ENCODE measurements around the gene FARP1.
"Not testable (repeated sequence)": the region's sequence is repeated elsewhere in the genome, so short reads cannot be mapped to it uniquely, and the experiment has no call there.

The FARP1 gene

GRCh38 chr13:98217597-98217996 lies 74.7 kb downstream of the FARP1 start:
- ATAC-seq (no peak), DNase-seq (ENCODE audit: low spot score in 2 of 2) (no peak)
- no peaks in the 10 kb centered on the region for H3K36me3 Mint-ChIP-seq
- H3K4me1 Mint-ChIP-seq, result no peaks in the 10 kb centered on the region
- no peak overlapping the region for H3K4me3 Mint-ChIP-seq
- H3K27ac Mint-ChIP-seq, result no peak overlapping the region
- no peaks in the 10 kb centered on the region for H3K9me3 Mint-ChIP-seq

DNA sequence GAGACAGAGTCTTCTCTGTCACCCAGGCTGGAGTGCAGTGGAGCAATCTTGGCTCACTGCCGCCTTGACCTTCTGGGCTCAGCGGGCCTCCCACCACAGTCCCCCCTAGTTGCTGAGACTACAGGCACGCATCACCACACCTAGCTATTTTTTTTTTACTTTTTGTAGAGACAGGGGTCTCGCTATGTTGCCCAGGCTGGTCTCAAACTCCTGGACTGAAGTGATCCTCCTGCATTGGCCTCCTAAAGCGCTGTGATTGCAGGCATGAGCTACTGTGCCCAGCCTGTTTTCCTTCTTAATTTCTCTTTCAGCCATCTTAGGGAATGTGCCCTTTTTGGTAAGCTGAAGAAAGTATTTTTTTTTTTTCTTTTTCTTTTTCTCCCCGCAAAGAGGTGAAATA lies 76.8 kb downstream of the FARP1 start:
- no peaks in the 10 kb centered on the region for H3K4me1 Mint-ChIP-seq
- no peak overlapping the region for H3K27ac Mint-ChIP-seq
- DNase-seq (ENCODE audit: low spot score in 2 of 2), result no peak
- ATAC-seq, result no peak
- no peaks in the 10 kb centered on the region for H3K9me3 Mint-ChIP-seq
- no peaks in the 10 kb centered on the region for H3K36me3 Mint-ChIP-seq
- H3K4me3 Mint-ChIP-seq, result no peak overlapping the region

DNA sequence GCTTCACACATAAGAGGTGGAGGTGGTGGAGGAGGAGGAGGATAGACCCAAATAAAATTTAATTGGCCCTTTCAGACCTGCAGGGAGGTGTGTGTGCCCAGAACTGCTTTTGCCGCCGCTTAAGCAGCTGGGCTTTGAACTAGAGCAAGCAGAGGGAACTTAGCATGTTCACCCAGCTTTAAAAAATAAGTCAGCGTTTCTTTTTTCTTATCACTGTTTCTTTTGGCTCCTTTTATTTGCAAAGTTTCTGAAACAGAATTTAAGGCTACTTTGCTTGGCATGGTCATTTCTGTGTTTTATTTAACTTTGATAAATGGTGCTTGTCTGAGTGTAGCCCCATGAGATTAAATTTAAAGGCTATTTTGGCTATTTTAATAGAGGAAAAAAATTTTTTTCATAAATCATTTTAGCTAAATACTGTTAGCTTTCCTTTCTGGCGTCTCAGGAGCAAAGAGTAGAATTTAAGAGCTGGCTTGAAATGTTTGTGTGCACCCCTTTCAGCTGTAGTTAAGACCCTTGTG lies 77.4 kb downstream of the FARP1 start:
- Mint-ChIP-seq H3K4me3 (no peak overlapping the region), H3K4me1 (no peaks in the 10 kb centered on the region), H3K27ac (no peak overlapping the region), H3K36me3 (no peaks in the 10 kb centered on the region), H3K9me3 (no peaks in the 10 kb centered on the region)
- DNase-seq (ENCODE audit: low spot score in 2 of 2) (no peak), ATAC-seq (no peak)

GRCh38 chr13:98221234-98221633 lies 78.3 kb downstream of the FARP1 start:
- no peaks in the 10 kb centered on the region for H3K4me1 Mint-ChIP-seq
- H3K4me3 Mint-ChIP-seq, result no peak overlapping the region
- H3K36me3 Mint-ChIP-seq, result no peaks in the 10 kb centered on the region
- no peak for DNase-seq (ENCODE audit: low spot score in 2 of 2)
- H3K9me3 Mint-ChIP-seq, result no peaks in the 10 kb centered on the region
- H3K27ac Mint-ChIP-seq, result no peak overlapping the region
- ATAC-seq, result no peak

DNA sequence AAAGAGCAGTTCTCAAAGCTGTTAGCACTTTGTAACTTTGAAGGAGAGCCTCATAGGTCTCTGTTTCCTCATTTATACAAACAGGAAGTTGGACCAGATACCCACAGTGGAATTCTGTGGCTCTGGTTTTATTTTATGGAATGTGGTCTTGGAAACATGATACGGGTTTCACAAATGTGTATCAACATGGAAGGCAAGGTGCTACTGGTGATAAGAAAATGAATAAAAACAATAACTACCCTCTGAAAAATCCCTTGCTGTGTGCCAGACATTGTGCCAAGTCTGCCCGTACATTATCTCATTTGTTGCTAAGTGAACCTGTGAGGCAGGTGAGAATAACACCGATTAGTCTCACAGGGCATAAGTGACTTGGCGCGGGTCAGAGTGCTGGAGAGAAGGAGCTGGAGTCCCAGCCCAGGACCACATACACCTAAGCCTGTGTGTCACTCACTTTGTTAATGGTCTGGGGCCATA lies 79.2 kb downstream of the FARP1 start:
- H3K9me3 Mint-ChIP-seq, result no peaks in the 10 kb centered on the region
- no peaks in the 10 kb centered on the region for H3K36me3 Mint-ChIP-seq
- ATAC-seq, result no peak
- H3K4me1 Mint-ChIP-seq, result no peaks in the 10 kb centered on the region
- DNase-seq (ENCODE audit: low spot score in 2 of 2), result no peak
- no peak overlapping the region for H3K27ac Mint-ChIP-seq
- no peak overlapping the region for H3K4me3 Mint-ChIP-seq

DNA sequence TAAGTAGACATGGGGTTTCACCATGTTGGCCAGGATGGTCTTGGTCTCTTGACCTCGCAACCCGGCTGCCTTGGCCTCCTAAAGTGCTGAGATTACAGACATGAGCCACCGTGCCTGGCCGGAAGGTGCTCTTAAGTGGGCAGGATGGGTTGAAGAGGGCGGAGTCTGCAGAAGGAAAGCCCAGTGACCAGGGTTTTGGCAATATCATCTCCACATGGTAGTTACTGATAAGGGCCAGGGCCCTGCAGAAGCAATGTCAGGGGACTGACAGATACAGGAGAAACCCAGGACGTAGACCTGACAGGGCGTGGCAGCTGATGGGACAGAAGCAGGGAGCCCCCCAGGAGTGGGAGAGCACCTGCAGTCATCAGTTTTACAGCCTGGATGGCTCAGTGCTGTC lies 79.9 kb downstream of the FARP1 start:
- H3K4me3 Mint-ChIP-seq, result no peak overlapping the region
- no peaks in the 10 kb centered on the region for H3K36me3 Mint-ChIP-seq
- DNase-seq (ENCODE audit: low spot score in 2 of 2) (no peak), ATAC-seq (no peak)
- H3K4me1 Mint-ChIP-seq, result no peaks in the 10 kb centered on the region
- no peaks in the 10 kb centered on the region for H3K9me3 Mint-ChIP-seq
- no peak overlapping the region for H3K27ac Mint-ChIP-seq

DNA sequence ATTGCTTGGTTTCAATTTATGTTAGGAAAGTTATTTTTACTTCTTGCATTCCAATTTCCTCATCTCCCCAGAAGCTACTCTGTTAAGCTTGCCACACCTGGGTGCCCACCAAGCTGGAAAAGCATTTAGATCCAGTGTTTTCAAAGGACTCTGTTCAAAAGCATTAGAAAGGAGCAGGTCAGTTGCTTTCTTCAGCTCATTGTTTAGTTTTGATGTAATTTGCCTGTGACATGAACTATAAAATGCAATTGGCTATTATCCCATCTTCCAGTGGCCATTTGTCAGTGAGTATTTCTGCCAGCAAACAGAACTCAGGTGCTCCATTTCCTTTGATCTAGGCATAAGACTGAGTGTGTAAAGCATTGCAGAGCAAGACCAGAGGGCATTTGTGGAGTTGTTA lies 80.8 kb downstream of the FARP1 start:
- Mint-ChIP-seq H3K27ac (no peak overlapping the region), H3K4me1 (no peaks in the 10 kb centered on the region), H3K9me3 (no peaks in the 10 kb centered on the region), H3K4me3 (no peak overlapping the region), H3K36me3 (no peaks in the 10 kb centered on the region)
- no peak for DNase-seq (ENCODE audit: low spot score in 2 of 2)
- no peak for ATAC-seq

DNA sequence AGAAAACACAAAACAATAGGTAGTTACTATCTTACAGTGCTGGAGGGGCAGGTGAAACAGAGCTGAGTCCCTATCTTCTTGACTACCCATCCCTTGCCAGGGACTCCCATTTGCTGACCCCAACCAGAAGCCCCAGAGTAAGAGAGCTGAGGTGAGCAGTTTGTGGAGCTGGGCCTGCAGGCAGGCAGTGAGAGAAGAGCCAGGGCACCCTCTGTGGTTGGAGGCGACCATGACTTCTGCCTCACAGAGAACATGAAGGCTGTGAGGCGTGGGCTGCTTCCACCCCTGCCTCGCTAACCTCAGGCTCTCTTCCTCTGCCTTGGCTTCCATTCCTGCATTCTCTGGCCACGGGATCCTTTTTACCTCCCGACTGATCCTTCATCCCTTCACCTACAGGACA lies 81.7 kb downstream of the FARP1 start:
- Mint-ChIP-seq H3K9me3 (no peaks in the 10 kb centered on the region), H3K27ac (no peak overlapping the region), H3K36me3 (no peaks in the 10 kb centered on the region), H3K4me1 (no peaks in the 10 kb centered on the region), H3K4me3 (no peak overlapping the region)
- no peak for DNase-seq (ENCODE audit: low spot score in 2 of 2)
- no peak for ATAC-seq

DNA sequence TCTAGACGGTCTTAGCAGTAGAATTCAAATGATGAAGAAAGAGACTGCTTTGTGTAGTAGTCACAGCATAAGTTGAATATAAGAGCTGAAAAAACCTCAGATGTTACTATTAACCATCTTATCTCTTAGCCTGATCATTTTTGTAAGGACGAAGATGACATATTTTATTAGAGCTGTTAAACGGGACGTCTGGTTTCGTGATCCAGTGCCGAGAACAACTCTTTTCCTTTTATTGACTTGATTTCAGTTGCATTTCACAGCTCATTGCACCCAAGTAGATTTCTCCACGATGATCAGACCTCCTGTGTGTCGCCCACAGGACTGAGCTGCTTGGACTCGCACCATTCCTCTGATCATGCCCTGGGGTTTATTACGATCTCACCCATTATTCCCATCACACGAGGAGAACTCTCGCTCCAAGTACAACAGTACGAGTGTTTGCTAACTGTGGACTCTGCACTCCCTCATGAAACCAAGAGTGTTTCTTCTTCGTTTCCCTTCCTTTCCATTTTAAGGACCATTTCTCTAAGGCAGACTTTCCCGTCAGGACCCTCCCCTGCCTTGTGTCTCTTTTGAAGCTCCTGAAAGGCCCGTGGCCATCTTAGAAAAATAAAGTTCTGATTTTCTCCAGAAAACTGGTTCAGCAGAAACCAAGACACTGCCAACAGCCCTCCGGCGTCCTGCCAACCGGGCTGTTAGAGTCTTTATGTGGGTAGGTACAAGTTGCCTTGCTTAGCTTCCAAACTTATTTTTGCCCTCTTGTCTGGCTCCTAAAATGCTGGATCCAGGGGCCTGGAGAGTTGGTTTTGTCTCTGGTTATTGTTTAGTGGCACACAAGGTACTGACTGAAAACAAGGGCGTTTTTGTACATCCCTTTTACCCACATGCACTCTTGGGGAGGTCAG lies 82.4 kb downstream of the FARP1 start:
- Mint-ChIP-seq H3K36me3 (no peaks in the 10 kb centered on the region), H3K4me1 (no peaks in the 10 kb centered on the region), H3K9me3 (no peaks in the 10 kb centered on the region), H3K4me3 (no peak overlapping the region), H3K27ac (no peak overlapping the region)
- ATAC-seq, result no peak
- DNase-seq (ENCODE audit: low spot score in 2 of 2), result no peak

GRCh38 chr13:98226496-98226895 lies 83.6 kb downstream of the FARP1 start:
- Mint-ChIP-seq H3K9me3 (peaks cover 4% of the 10 kb centered on the region), H3K27ac (no peak overlapping the region), H3K4me3 (no peak overlapping the region), H3K4me1 (no peaks in the 10 kb centered on the region), H3K36me3 (no peaks in the 10 kb centered on the region)
- DNase-seq (ENCODE audit: low spot score in 2 of 2) (no peak), ATAC-seq (no peak)

DNA sequence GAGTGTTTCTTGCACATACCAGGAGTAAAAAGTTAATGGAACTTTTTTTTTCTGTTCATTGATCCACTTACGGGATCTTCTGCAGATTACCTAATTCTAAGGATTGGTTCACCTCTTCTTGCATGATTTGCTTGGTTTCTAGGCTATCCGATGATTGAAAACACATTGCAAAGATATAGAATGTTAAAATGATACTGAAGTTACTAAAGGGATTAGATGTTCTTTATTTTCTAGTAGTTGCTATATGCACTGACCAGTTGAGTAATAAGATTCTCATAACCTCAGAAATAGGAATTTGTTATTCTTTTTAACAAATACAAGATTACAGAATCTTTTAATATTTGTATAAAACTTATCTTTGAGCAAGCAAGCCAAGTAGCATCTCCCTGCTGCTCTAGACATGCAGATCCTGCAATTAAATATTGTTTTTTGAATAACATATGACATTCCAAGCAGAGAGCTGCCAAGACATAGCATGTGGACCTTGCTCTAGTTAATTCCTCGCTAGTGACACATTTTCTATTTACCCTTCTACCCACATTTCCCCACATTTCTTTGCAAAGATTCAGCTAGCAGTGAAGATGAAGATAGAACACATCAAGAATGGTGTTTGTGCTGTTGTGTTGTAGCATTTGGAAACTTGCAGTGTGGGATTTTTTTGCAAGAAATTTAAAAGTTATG lies 85.9 kb downstream of the FARP1 start:
- ATAC-seq (no peak), DNase-seq (ENCODE audit: low spot score in 2 of 2) (no peak)
- no peaks in the 10 kb centered on the region for H3K4me1 Mint-ChIP-seq
- no peak overlapping the region for H3K27ac Mint-ChIP-seq
- H3K4me3 Mint-ChIP-seq, result no peak overlapping the region
- no peaks in the 10 kb centered on the region for H3K36me3 Mint-ChIP-seq
- H3K9me3 Mint-ChIP-seq, result peaks cover 4% of the 10 kb centered on the region

- DNase-seq (ENCODE audit: low spot score in 2 of 2); H3K9me3 Mint-ChIP-seq; H3K4me3 Mint-ChIP-seq; ATAC-seq; H3K27ac Mint-ChIP-seq; H3K4me1 Mint-ChIP-seq; H3K36me3 Mint-ChIP-seq: not testable (repeated sequence)
These were observed 87.9 kb downstream of the FARP1 start for GRCh38 chr13:98230762-98231161.

GRCh38 chr13:98232456-98232855 lies 89.6 kb downstream of the FARP1 start:
- H3K4me1 Mint-ChIP-seq, result no peaks in the 10 kb centered on the region
- H3K9me3 Mint-ChIP-seq, result peaks cover 4% of the 10 kb centered on the region
- H3K4me3 Mint-ChIP-seq, result no peak overlapping the region
- DNase-seq (ENCODE audit: low spot score in 2 of 2) (no peak), ATAC-seq (no peak)
- H3K27ac Mint-ChIP-seq, result no peak overlapping the region
- no peaks in the 10 kb centered on the region for H3K36me3 Mint-ChIP-seq

DNA sequence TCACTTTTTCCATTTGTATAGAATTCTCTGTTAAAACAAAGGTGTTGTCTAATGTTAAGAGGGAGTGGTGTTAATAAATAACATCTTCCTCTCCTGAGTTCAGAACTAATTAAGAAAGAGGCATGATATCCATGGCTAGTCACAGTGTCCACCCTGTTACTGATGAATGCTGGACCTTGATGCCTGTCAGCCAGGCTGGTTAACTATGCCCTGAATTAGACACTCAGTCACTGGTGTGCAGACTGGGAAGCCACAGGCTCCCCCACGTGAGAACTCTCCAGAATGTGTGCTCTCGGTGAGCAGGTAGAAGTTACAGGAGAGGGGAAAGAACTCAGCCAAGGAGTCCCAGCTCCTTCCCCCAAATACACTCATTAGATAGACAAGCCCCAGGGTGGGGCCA lies 90.2 kb downstream of the FARP1 start:
- no peak for DNase-seq (ENCODE audit: low spot score in 2 of 2)
- H3K4me3 Mint-ChIP-seq, result no peak overlapping the region
- H3K4me1 Mint-ChIP-seq, result no peaks in the 10 kb centered on the region
- H3K9me3 Mint-ChIP-seq, result peaks cover 4% of the 10 kb centered on the region
- no peak for ATAC-seq
- no peaks in the 10 kb centered on the region for H3K36me3 Mint-ChIP-seq
- H3K27ac Mint-ChIP-seq, result no peak overlapping the region

- DNase-seq (ENCODE audit: low spot score in 2 of 2), result no peak
These were observed 91.5 kb downstream of the FARP1 start for GRCh38 chr13:98234348-98234747.

GRCh38 chr13:98236197-98236596 lies 93.3 kb downstream of the FARP1 start:
- Mint-ChIP-seq H3K4me1 (no peaks in the 10 kb centered on the region), H3K36me3 (no peaks in the 10 kb centered on the region), H3K27ac (no peak overlapping the region), H3K4me3 (no peak overlapping the region), H3K9me3 (no peaks in the 10 kb centered on the region)
- ATAC-seq, result no peak
- DNase-seq (ENCODE audit: low spot score in 2 of 2), result no peak

More at GRCh38 chr13:98234348-98234747, 91.5 kb downstream of the FARP1 start:
- Mint-ChIP-seq H3K27ac (no peak overlapping the region), H3K9me3 (peaks cover 4% of the 10 kb centered on the region), H3K36me3 (no peaks in the 10 kb centered on the region), H3K4me1 (no peaks in the 10 kb centered on the region), H3K4me3 (no peak overlapping the region)
- no peak for ATAC-seq

Measured in stimulated activated effector memory CD8-positive, alpha-beta T cell treated with anti-CD3 and anti-CD28 coated beads, Interleukin-12 subunit alpha, Interleukin-12 subunit beta, amount 100 ng/mL, for 72 hours (primary cell).